Thoracic aorta (tissue), 2 donors: ENCODE measurements around the gene ZFP3. TPM values are rescaled to one million over a fixed set of nuclear protein-coding genes. Genes with fewer than 3 reads are reported as not detected.
A peak's percentile ranks its signal among the peaks of the same experiment; 100 is the strongest.

Experiments
- ATAC-seq: fragments of 150-250 bp; one replicate; pipeline ENCODE4 v1.8.0; 2017; ENCODE audit warnings: low read depth; ENCODE audit not compliant: insufficient number of reproducible peaks, low FRiP score
- DNase-seq: peaks from one replicate; pipeline ENCODE4 v3.0.0-alpha.2; 2020; ENCODE audit warnings: low spot score
- H3K27ac ChIP-seq, 2 donors: fragments of 200-600 bp; sonication (generic); 1 replicate in 1 of 2; 2 replicates in 1 of 2; pipeline ENCODE4 v1.5.1; 2016; ENCODE audit warnings: mild to moderate bottlenecking in 2 of 2, moderate library complexity in 2 of 2
- H3K27me3 ChIP-seq: fragments of 200-600 bp; sonication (generic); replicated peaks from 2 replicates; pipeline ENCODE4 v1.6.0; 2016; ENCODE audit warnings: mild to moderate bottlenecking; ENCODE audit not compliant: insufficient read depth
- H3K36me3 ChIP-seq: fragments of 200-600 bp; sonication (generic); one replicate; pipeline ENCODE4 v1.5.1; 2016
- H3K4me1 ChIP-seq, 2 donors: fragments of 200-600 bp; sonication (generic); 1 replicate in 1 of 2; 2 replicates in 1 of 2; pipeline versions ENCODE4 v1.5.1 to v1.6.0; 2016; ENCODE audit warnings: low read depth in 2 of 2, mild to moderate bottlenecking in 1 of 2; ENCODE audit not compliant: control insufficient read depth in 1 of 2
- H3K4me3 ChIP-seq: fragments of 200-600 bp; sonication (generic); 2 replicates; pipeline ENCODE4 v1.5.1; 2016; ENCODE audit warnings: mild to moderate bottlenecking
- H3K9me3 ChIP-seq: fragments of 200-600 bp; sonication (generic); 2 replicates; pipeline ENCODE4 v1.5.1; 2016
- CTCF ChIP-seq: fragments of 200-600 bp; sonication (generic); IDR thresholded peaks from one replicate; pipeline ENCODE4 v1.5.1; 2019; ENCODE audit warnings: antibody characterized with exemption
- total RNA-seq, 2 donors: library from RNA; depleted of rRNA; stranded (reverse); fragments of >200 nt; gene quantifications; one replicate each; pipeline versions ENCODE4 v1.1.0 to v1.2.3, GENCODE V29; 2016

The ZFP3 gene
- total RNA-seq, 2 donors from 2014 or later, result 3.2 to 6.6 TPM

- peak overlapping the region; percentile 70 to 71 for H3K27ac ChIP-seq
- DNase-seq (no peak), ATAC-seq (no peak)
- H3K36me3 ChIP-seq, result no peaks in the 10 kb centered on the region
- peak overlapping the region; percentile 83 for H3K4me3 ChIP-seq
- TF ChIP-seq CTCF, result no peak
- no peaks in the 10 kb centered on the region for H3K27me3 ChIP-seq
- no peaks in the 10 kb centered on the region for H3K9me3 ChIP-seq
- peaks cover 7 to 18% of the 10 kb centered on the region in 2 donors for H3K4me1 ChIP-seq
These were observed 524 bp upstream of the ZFP3 start for GRCh38 chr17:5077781-5078105.

GRCh38 chr17:5080591-5080990 is 2.3 kb downstream of the ZFP3 start:
- DNase-seq (no peak), ATAC-seq (no peak)
- Histone ChIP-seq H3K27me3 (no peaks in the 10 kb centered on the region), H3K4me1 (peaks cover 7 to 18% of the 10 kb centered on the region in 2 donors), H3K4me3 (no peak overlapping the region), H3K36me3 (peaks cover 6% of the 10 kb centered on the region), H3K9me3 (peaks cover 3% of the 10 kb centered on the region), H3K27ac (no peak overlapping the region)
- TF ChIP-seq CTCF, result no peak

GRCh38 chr17:5092218-5093010 is 14.1 kb downstream of the ZFP3 start:
- Histone ChIP-seq H3K4me3 (no peak overlapping the region), H3K27me3 (no peaks in the 10 kb centered on the region), H3K36me3 (peaks cover 42% of the 10 kb centered on the region), H3K27ac (no peak overlapping the region), H3K9me3 (peaks cover 96% of the 10 kb centered on the region), H3K4me1 (no peaks in the 10 kb centered on the region)
- no peak for DNase-seq
- TF ChIP-seq CTCF, result no peak
- no peak for ATAC-seq

GRCh38 chr17:5096731-5097100 is 18.4 kb downstream of the ZFP3 start:
- Histone ChIP-seq H3K27ac (no peak overlapping the region), H3K9me3 (peaks cover 59% of the 10 kb centered on the region), H3K36me3 (peaks cover 8% of the 10 kb centered on the region), H3K27me3 (no peaks in the 10 kb centered on the region), H3K4me3 (peak overlapping the region; percentile 66), H3K4me1 (no peaks in the 10 kb centered on the region)
- DNase-seq (no peak), ATAC-seq (no peak)
- no peak for TF ChIP-seq CTCF

GRCh38 chr17:5097101-5097834 is 19.0 kb downstream of the ZFP3 start:
- H3K9me3 ChIP-seq, result peaks cover 53% of the 10 kb centered on the region
- H3K4me1 ChIP-seq, result no peaks in the 10 kb centered on the region
- H3K27me3 ChIP-seq, result no peaks in the 10 kb centered on the region
- ATAC-seq (no peak), DNase-seq (no peak)
- H3K27ac ChIP-seq, result no peak overlapping the region
- no peak for TF ChIP-seq CTCF
- H3K36me3 ChIP-seq, result peaks cover 3% of the 10 kb centered on the region
- peak overlapping the region; percentile 66 for H3K4me3 ChIP-seq
